HCT116 (cell line): Measurements from ENCODE around the gene GCDH. TPM values are rescaled to one million over a fixed set of nuclear protein-coding genes. Genes with fewer than 3 reads are reported as not detected.

ENCODE experiments used
- ATAC-seq: fragments of 200-7000 bp; cut with Tn5 transposase; 2 replicates; pipeline ENCODE4 v1.9.1; 2020; ENCODE audit warnings: mild to moderate bottlenecking, moderate library complexity
- BruUV-seq: library from RNA; stranded (reverse); fragments of 400-500 nt; replicated peaks from 2 replicates; lab custom pipeline; 2021; lab: Mats Ljungman, UMichigan
- CTCF ChIA-PET: fragments of 300-600 bp; sonication (Branson Sonifier 250); formaldehyde crosslinking; loops from one replicate; lab custom pipeline; 2021; ENCODE audit warnings: antibody characterized with exemption; lab: Charles Lee
- POLR2A ChIA-PET: fragments of 300-600, 350-600 bp; sonication (Branson Sonifier 250); formaldehyde crosslinking; loops from one replicate; lab custom pipeline; 2021; ENCODE audit warnings: antibody characterized with exemption; lab: Charles Lee
- RAD21 ChIA-PET, 2 experiments: fragments of 300-600 bp; sonication (Branson Sonifier 250); formaldehyde crosslinking; loops; one replicate each; lab custom pipeline; 2023; ENCODE audit warnings: low total read pairs in 2 of 2; ENCODE audit not compliant: uncharacterized antibody in 2 of 2, unreplicated experiment in 2 of 2, low non-redundant PET in 1 of 2; lab: Charles Lee
- DNase-seq: peaks from one replicate; pipeline ENCODE4 v3.0.0-alpha.2; 2010; ENCODE audit warnings: low read depth, low spot score
- H2AFZ ChIP-seq: fragments of 200-600 bp; shearing (Covaris generic), sonication (generic); 2 replicates; pipeline ENCODE4 v1.6.1; 2017; ENCODE audit warnings: low read depth, mixed run types, mixed read lengths, antibody characterized with exemption, low read length; ENCODE audit not compliant: poor library complexity, severe bottlenecking
- H3K27ac ChIP-seq: 2 replicates; pipeline ENCODE4 v1.5.1; 2012; ENCODE audit warnings: low read depth, low read length
- H3K27me3 ChIP-seq: fragments of 200-600 bp; sonication (generic); 2 replicates; pipeline ENCODE4 v1.6.1; 2016; ENCODE audit warnings: mixed run types, low read length, mixed read lengths; ENCODE audit not compliant: insufficient read depth
- H3K36me3 ChIP-seq, 2 experiments: fragments of 200-500 bp in 1 of 2; fragments of 200-600 bp in 1 of 2; sonication (Bioruptor generic) in 1 of 2; sonication (generic) in 1 of 2; 2 replicates each; pipeline versions ENCODE4 v1.5.1 to v1.6.1; 2014 to 2016; ENCODE audit warnings: low read length in 2 of 2, inconsistent platforms in 1 of 2, mixed read lengths in 1 of 2, mixed run types in 1 of 2; ENCODE audit not compliant: insufficient read depth in 2 of 2, control insufficient read depth in 1 of 2
- H3K4me1 ChIP-seq, 2 experiments: fragments of 200-600 bp in 1 of 2; sonication (generic) in 1 of 2; 2 replicates each; pipeline versions ENCODE4 v1.5.1 to v1.6.1; 2012 to 2017; ENCODE audit warnings: low read length in 2 of 2, inconsistent platforms in 1 of 2, mild to moderate bottlenecking in 1 of 2, mixed read lengths in 1 of 2, mixed run types in 1 of 2, moderate library complexity in 1 of 2; ENCODE audit not compliant: insufficient read depth in 2 of 2, control insufficient read depth in 1 of 2
- H3K4me2 ChIP-seq: fragments of 200-600 bp; sonication (generic); 2 replicates; pipeline ENCODE4 v1.6.1; 2017; ENCODE audit warnings: mixed run types, low read length, mixed read lengths
- H3K4me3 ChIP-seq, 2 experiments: fragments of 200-600 bp in 1 of 2; sonication (generic) in 1 of 2; replicated peaks in 1 of 2; 2 replicates each; pipeline ENCODE4 v1.5.1; 2011 to 2016; ENCODE audit warnings: low read length in 2 of 2, control low read depth in 1 of 2, low read depth in 1 of 2, mild to moderate bottlenecking in 1 of 2, mixed read lengths in 1 of 2, mixed run types in 1 of 2
- H3K79me2 ChIP-seq: fragments of 200-600 bp; sonication (generic); 2 replicates; pipeline ENCODE4 v1.6.1; 2017; ENCODE audit warnings: mild to moderate bottlenecking, mixed run types, low read length, moderate library complexity, mixed read lengths; ENCODE audit not compliant: insufficient read depth
- H3K9ac ChIP-seq: fragments of 200-600 bp; sonication (generic); 2 replicates; pipeline ENCODE4 v1.6.1; 2016; ENCODE audit warnings: low read length, mixed read lengths
- H3K9me2 ChIP-seq: fragments of 200-600 bp; sonication (generic), shearing (Covaris generic); 2 replicates; pipeline ENCODE4 v1.6.1; 2017; ENCODE audit warnings: mixed run types, mild to moderate bottlenecking, moderate library complexity; ENCODE audit not compliant: insufficient read depth
- H3K9me3 ChIP-seq, 2 experiments: fragments of 200-500 bp in 1 of 2; fragments of 200-600 bp in 1 of 2; sonication (Bioruptor generic) in 1 of 2; sonication (generic) in 1 of 2; 2 replicates each; pipeline ENCODE4 v1.6.1; 2014 to 2017; ENCODE audit warnings: low read length in 2 of 2, mixed read lengths in 2 of 2, inconsistent platforms in 1 of 2, low read depth in 1 of 2, mild to moderate bottlenecking in 1 of 2, mixed run types in 1 of 2, moderate library complexity in 1 of 2; ENCODE audit not compliant: control insufficient read depth in 1 of 2, insufficient read depth in 1 of 2
- H4K20me1 ChIP-seq: fragments of 200-600 bp; sonication (generic), shearing (Covaris generic); 2 replicates; pipeline ENCODE4 v1.6.1; 2017; ENCODE audit warnings: mixed run types, mild to moderate bottlenecking, moderate library complexity; ENCODE audit not compliant: insufficient read depth
- CBX3 ChIP-seq: IDR thresholded peaks from 2 replicates; pipeline ENCODE4 v1.6.1; 2012; ENCODE audit warnings: low read depth
- EGR1 ChIP-seq: IDR thresholded peaks from 2 replicates; pipeline ENCODE4 v1.6.1; 2012; ENCODE audit warnings: low read depth
- ELF1 ChIP-seq: IDR thresholded peaks from 2 replicates; pipeline ENCODE4 v1.6.1; 2012; ENCODE audit warnings: low read depth, borderline replicate concordance
- EZH2 ChIP-seq: fragments of 200-600 bp; sonication (generic); IDR thresholded peaks from 2 replicates; pipeline ENCODE4 v1.6.1; 2017; ENCODE audit warnings: antibody characterized with exemption, mixed run types
- EZH2phosphoT487 ChIP-seq: fragments of 200-600 bp; IDR thresholded peaks from 2 replicates; pipeline ENCODE4 v1.6.1; 2018; ENCODE audit warnings: antibody characterized with exemption, borderline replicate concordance
- FOSL1 ChIP-seq: IDR thresholded peaks from 2 replicates; pipeline ENCODE4 v1.6.1; 2012; ENCODE audit warnings: low read depth
- JUND ChIP-seq: IDR thresholded peaks from 2 replicates; pipeline ENCODE4 v1.6.1; 2012
- POLR2A ChIP-seq: IDR thresholded peaks from 2 replicates; pipeline ENCODE4 v1.7.0; 2011; ENCODE audit warnings: borderline replicate concordance; ENCODE audit not compliant: insufficient read depth, insufficient read length; ENCODE audit errors: extremely low read depth
- POLR2AphosphoS5 ChIP-seq: IDR thresholded peaks from 2 replicates; pipeline ENCODE4 v1.6.1; 2011; ENCODE audit warnings: mild to moderate bottlenecking, low read depth, low read length, moderate library complexity
- RAD21 ChIP-seq: IDR thresholded peaks from 2 replicates; pipeline ENCODE4 v1.6.1; 2012; ENCODE audit warnings: low read depth, mild to moderate bottlenecking
- SP1 ChIP-seq: IDR thresholded peaks from 2 replicates; pipeline ENCODE4 v1.6.1; 2012; ENCODE audit warnings: low read depth
- YY1 ChIP-seq: IDR thresholded peaks from 2 replicates; pipeline ENCODE4 v1.6.1; 2011; ENCODE audit warnings: low read length, low read depth, moderate library complexity, mild to moderate bottlenecking; ENCODE audit not compliant: insufficient replicate concordance; ENCODE audit errors: extremely low read depth
- ZFX ChIP-seq: fragments of 450-650 bp; IDR thresholded peaks from 2 replicates; pipeline ENCODE4 v1.6.1; 2017
- ZNF274 ChIP-seq: fragments of 200-500 bp; sonication (Bioruptor generic); IDR thresholded peaks from 2 replicates; pipeline ENCODE4 v1.6.1; 2014; ENCODE audit warnings: mild to moderate bottlenecking, low read depth, low read length, inconsistent platforms
- intact Hi-C: fragments of 100-400 bp; cut with micrococcal nuclease; formaldehyde crosslinking; loops from 2 replicates; pipeline ENCODE4 v1.10.0; 2022
- total RNA-seq: library from RNA; stranded (reverse); gene quantifications from one replicate; pipeline ENCODE4 v1.2.1, GENCODE V29; 2021; ENCODE audit not compliant: unreplicated experiment
- TF ChIP-seq, protein P1 (sequence below): IDR thresholded peaks from 2 replicates; pipeline ENCODE4 v1.6.1; 2012; ENCODE audit warnings: low read depth
- TF ChIP-seq, protein P2 (sequence below): IDR thresholded peaks from 2 replicates; pipeline ENCODE4 v1.6.1; 2012

The GCDH gene
- total RNA-seq, 1 experiment from 2014 or later, result 23.2 TPM

DNA sequence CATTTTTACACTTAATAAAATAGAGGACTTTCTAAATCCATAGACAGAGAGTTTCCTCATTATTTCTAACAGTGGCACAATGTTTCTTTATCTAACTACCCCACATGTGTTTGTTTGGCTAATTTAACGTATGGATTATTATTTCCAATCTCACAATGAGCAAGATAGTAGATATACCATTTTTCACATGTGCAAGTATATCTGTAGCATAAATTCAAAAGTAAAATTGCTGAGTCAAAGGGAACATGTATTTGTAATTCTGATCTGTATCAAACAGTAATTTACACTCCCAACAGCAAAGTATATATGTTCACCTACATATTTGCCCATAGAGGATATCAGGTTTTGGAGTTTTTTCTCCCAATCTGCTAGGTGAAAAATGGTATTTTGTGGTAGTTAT, 34.3 kb upstream of the GCDH start:
- no TSS peak for BruUV-seq

More for the DNA sequence above, 34.3 kb upstream of the GCDH start:
- POLR2A ChIA-PET, result interaction anchor here (0.7 kb wide), 1 partner anchor 22 kb away, joined by 3 read pairs; the partner anchor contains the start of gene RTBDN
- Histone ChIP-seq H3K4me2 (no peak overlapping the region), H3K27ac (no peak overlapping the region), H3K4me3 (no peak overlapping the region), H3K79me2 (no peaks in the 10 kb centered on the region), H3K4me1 (no peaks in the 10 kb centered on the region), H3K9me3 (no peaks in the 10 kb centered on the region), H3K9ac (no peak overlapping the region), H3K27me3 (no peaks in the 10 kb centered on the region), H2AFZ (no peak overlapping the region), H3K36me3 (peaks cover 13 to 15% of the 10 kb centered on the region in 2 experiments; a peak in 3 of 4 replicates), H4K20me1 (no peaks in the 10 kb centered on the region), H3K9me2 (no peaks in the 10 kb centered on the region)
- DNase-seq (no peak), ATAC-seq (no peak)
- intact Hi-C loops, result no loop called here
- no peak for TF ChIP-seq JUND
- TF ChIP-seq ELF1, result no peak
- TF ChIP-seq, protein P1, sequence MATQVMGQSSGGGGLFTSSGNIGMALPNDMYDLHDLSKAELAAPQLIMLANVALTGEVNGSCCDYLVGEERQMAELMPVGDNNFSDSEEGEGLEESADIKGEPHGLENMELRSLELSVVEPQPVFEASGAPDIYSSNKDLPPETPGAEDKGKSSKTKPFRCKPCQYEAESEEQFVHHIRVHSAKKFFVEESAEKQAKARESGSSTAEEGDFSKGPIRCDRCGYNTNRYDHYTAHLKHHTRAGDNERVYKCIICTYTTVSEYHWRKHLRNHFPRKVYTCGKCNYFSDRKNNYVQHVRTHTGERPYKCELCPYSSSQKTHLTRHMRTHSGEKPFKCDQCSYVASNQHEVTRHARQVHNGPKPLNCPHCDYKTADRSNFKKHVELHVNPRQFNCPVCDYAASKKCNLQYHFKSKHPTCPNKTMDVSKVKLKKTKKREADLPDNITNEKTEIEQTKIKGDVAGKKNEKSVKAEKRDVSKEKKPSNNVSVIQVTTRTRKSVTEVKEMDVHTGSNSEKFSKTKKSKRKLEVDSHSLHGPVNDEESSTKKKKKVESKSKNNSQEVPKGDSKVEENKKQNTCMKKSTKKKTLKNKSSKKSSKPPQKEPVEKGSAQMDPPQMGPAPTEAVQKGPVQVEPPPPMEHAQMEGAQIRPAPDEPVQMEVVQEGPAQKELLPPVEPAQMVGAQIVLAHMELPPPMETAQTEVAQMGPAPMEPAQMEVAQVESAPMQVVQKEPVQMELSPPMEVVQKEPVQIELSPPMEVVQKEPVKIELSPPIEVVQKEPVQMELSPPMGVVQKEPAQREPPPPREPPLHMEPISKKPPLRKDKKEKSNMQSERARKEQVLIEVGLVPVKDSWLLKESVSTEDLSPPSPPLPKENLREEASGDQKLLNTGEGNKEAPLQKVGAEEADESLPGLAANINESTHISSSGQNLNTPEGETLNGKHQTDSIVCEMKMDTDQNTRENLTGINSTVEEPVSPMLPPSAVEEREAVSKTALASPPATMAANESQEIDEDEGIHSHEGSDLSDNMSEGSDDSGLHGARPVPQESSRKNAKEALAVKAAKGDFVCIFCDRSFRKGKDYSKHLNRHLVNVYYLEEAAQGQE, result no peak
- no peak for TF ChIP-seq EZH2phosphoT487
- no peak for TF ChIP-seq EGR1
- no peak for TF ChIP-seq EZH2
- TF ChIP-seq POLR2A, result no peak
- TF ChIP-seq, protein P2, sequence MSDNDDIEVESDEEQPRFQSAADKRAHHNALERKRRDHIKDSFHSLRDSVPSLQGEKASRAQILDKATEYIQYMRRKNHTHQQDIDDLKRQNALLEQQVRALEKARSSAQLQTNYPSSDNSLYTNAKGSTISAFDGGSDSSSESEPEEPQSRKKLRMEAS, result no peak
- no peak for TF ChIP-seq CBX3
- no peak for TF ChIP-seq SP1
- TF ChIP-seq POLR2AphosphoS5, result no peak
- no peak for TF ChIP-seq FOSL1
- no peak for TF ChIP-seq YY1
- TF ChIP-seq ZNF274, result no peak
- no peak for TF ChIP-seq ZFX
- no peak for TF ChIP-seq RAD21
- RAD21 ChIA-PET, result no interaction called here
- CTCF ChIA-PET, result interaction anchor here (1.3 kb wide), 1 partner anchor 9 kb away, joined by 3 read pairs; no protein-coding TSS in a partner anchor
